ENCODE measurements around the gene TNFSF11. TPM values are rescaled to one million over a fixed set of nuclear protein-coding genes. Genes with fewer than 3 reads are reported as not detected.

TNFSF11 gene
- polyA plus RNA-seq, 3 donors = not detected

DNA sequence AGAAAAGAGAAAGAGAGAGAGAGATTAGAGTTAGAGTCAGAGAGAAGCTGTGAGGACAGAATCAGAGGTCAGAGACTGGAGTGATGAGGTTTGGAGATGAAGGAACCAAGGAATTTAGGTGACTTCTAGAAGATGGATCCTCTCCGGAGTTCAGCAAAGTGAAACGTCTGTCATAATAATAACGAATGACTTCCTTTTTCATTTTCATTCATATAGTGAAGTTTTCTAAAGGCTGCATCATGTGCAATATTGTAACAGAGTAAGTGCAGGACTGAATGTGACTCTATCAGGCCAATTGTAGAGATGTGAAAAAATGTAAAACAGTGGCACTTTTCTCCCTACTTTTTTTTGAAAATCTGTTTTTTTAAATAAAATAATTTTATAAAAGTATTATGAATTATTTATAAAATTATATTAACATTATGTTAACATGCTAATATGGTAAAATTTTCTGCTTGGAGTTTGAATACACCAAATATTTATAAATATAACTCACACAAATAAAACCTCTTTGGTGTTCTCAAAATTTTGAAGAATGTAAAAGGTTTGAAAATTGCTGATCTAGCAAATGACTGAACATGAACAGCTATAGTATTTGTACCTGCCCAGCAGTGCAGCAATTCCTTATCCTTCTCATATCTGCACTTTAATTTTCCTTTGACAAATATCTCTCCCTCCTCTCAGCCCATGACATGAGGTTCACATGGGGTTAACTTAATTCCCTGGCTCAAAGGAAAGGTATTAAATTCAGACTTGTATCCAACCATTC, 4.2 kb upstream of the TNFSF11 start:
- Histone ChIP-seq H2AFZ (ENCODE audit: insufficient read depth, low read depth, low read length, poor library complexity, severe bottlenecking) (peak overlapping the region; percentile 58), H3K27ac (ENCODE audit: low read depth in 1 of 2, low read length in 2 of 2) (no peak overlapping the region), H3K36me3 (replicated peaks in 1 of 2; ENCODE audit: control insufficient read depth in 1 of 2, insufficient read depth in 2 of 2, low read length in 2 of 2) (no peaks in the 10 kb centered on the region), H4K20me1 (ENCODE audit: insufficient read depth, low read length) (no peaks in the 10 kb centered on the region), H3K4me3 (replicated peaks in 1 of 3; ENCODE audit: low read depth in 2 of 3, low read length in 3 of 3) (peak overlapping the region in 2 of 3 experiments; percentile 20 to 45), H3K4me1 (ENCODE audit: control insufficient read depth in 1 of 2, insufficient read depth in 2 of 2, low read length in 2 of 2) (peaks cover 4 to 13% of the 10 kb centered on the region in 2 donors), H3K9ac (ENCODE audit: insufficient read depth, low read length, poor library complexity, severe bottlenecking) (peak overlapping the region; percentile 48), H3K27me3 (ENCODE audit: control insufficient read depth in 2 of 2, insufficient read depth in 2 of 2, low read length in 2 of 2) (peaks cover 16 to 17% of the 10 kb centered on the region in 2 donors), H3K4me2 (replicated peaks; ENCODE audit: extremely low read depth, low read length, poor library complexity, severe bottlenecking) (peak overlapping the region; percentile 42), H3K79me2 (ENCODE audit: insufficient read depth, low read length) (no peaks in the 10 kb centered on the region), H3K9me3 (replicated peaks in 1 of 2; ENCODE audit: control insufficient read depth in 1 of 2, insufficient read depth in 1 of 2, low read length in 2 of 2) (peaks cover 0 to 3% of the 10 kb centered on the region in 2 donors)
- H3K36me3 Mint-ChIP-seq = no peaks in the 10 kb centered on the region
- intact Hi-C loops (cut with micrococcal nuclease) = no loop called here
- peak overlapping the region in 1 of 7 donors; percentile 20 for H3K27ac Mint-ChIP-seq
- H3K9me3 Mint-ChIP-seq = peaks cover 3 to 21% (median 9%) of the 10 kb centered on the region in 7 donors
- WGBS (ENCODE audit: insufficient coverage) = no CpG with 5 or more reads among the region's 3 CpGs
- H3K4me1 Mint-ChIP-seq = peaks cover 13% of the 10 kb centered on the region
- H3K27me3 Mint-ChIP-seq (ENCODE audit: low read depth in 3 of 3) = peaks cover 17 to 19% (median 18%) of the 10 kb centered on the region in 3 donors
- DNase-seq = peak in 1 of 3 donors; percentile 3
- TF ChIP-seq, protein P1, sequence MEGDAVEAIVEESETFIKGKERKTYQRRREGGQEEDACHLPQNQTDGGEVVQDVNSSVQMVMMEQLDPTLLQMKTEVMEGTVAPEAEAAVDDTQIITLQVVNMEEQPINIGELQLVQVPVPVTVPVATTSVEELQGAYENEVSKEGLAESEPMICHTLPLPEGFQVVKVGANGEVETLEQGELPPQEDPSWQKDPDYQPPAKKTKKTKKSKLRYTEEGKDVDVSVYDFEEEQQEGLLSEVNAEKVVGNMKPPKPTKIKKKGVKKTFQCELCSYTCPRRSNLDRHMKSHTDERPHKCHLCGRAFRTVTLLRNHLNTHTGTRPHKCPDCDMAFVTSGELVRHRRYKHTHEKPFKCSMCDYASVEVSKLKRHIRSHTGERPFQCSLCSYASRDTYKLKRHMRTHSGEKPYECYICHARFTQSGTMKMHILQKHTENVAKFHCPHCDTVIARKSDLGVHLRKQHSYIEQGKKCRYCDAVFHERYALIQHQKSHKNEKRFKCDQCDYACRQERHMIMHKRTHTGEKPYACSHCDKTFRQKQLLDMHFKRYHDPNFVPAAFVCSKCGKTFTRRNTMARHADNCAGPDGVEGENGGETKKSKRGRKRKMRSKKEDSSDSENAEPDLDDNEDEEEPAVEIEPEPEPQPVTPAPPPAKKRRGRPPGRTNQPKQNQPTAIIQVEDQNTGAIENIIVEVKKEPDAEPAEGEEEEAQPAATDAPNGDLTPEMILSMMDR (IDR thresholded peaks at IDR 0.05) = no peak
- peak overlapping the region; percentile 63 to 74 for H3K4me3 Mint-ChIP-seq

- WGBS (ENCODE audit: insufficient coverage) = 80% methylated on average over 1 of the region's 2 CpGs
- no peaks in the 10 kb centered on the region for H3K36me3 ChIP-seq (replicated peaks in 1 of 2; ENCODE audit: control insufficient read depth in 1 of 2, insufficient read depth in 2 of 2, low read length in 2 of 2)
- H3K4me2 ChIP-seq (replicated peaks; ENCODE audit: extremely low read depth, low read length, poor library complexity, severe bottlenecking) = no peak overlapping the region
- peaks cover 12 to 20% of the 10 kb centered on the region in 2 donors for H3K4me1 ChIP-seq (ENCODE audit: control insufficient read depth in 1 of 2, insufficient read depth in 2 of 2, low read length in 2 of 2)
- DNase-seq = no peak
- intact Hi-C loops (cut with micrococcal nuclease) = no loop called here
- Mint-ChIP-seq H3K27me3 (ENCODE audit: low read depth in 3 of 3) (peaks cover 33 to 38% (median 36%) of the 10 kb centered on the region in 3 donors), H3K9me3 (peaks cover 2 to 23% (median 12%) of the 10 kb centered on the region in 7 donors), H3K4me1 (peaks cover 19% of the 10 kb centered on the region), H3K36me3 (no peaks in the 10 kb centered on the region), H3K4me3 (no peak overlapping the region), H3K27ac (no peak overlapping the region)
- H3K27me3 ChIP-seq (ENCODE audit: control insufficient read depth in 2 of 2, insufficient read depth in 2 of 2, low read length in 2 of 2) = peaks cover 30 to 37% of the 10 kb centered on the region in 2 donors
- no peak overlapping the region for H2AFZ ChIP-seq (ENCODE audit: insufficient read depth, low read depth, low read length, poor library complexity, severe bottlenecking)
- no peak overlapping the region for H3K9ac ChIP-seq (ENCODE audit: insufficient read depth, low read length, poor library complexity, severe bottlenecking)
- TF ChIP-seq, protein P1 (IDR thresholded peaks at IDR 0.05) = no peak
- peaks cover 0 to 3% of the 10 kb centered on the region in 2 donors for H3K9me3 ChIP-seq (replicated peaks in 1 of 2; ENCODE audit: control insufficient read depth in 1 of 2, insufficient read depth in 1 of 2, low read length in 2 of 2)
- no peak overlapping the region for H3K4me3 ChIP-seq (replicated peaks in 1 of 3; ENCODE audit: low read depth in 2 of 3, low read length in 3 of 3)
- H3K79me2 ChIP-seq (ENCODE audit: insufficient read depth, low read length) = no peaks in the 10 kb centered on the region
- no peak overlapping the region for H3K27ac ChIP-seq (ENCODE audit: low read depth in 1 of 2, low read length in 2 of 2)
- H4K20me1 ChIP-seq (ENCODE audit: insufficient read depth, low read length) = no peaks in the 10 kb centered on the region
Observed at GRCh38 chr13:42571895-42572294, 2.1 kb upstream of the TNFSF11 start.
